B cell (primary cell): ENCODE measurements around the gene PANK4.

Source experiments
- EZH2 ChIP-seq: IDR thresholded peaks from 2 replicates; pipeline ENCODE4 v1.6.1; 2012; ENCODE audit warnings: borderline replicate concordance, low read depth, mild to moderate bottlenecking, moderate library complexity, low read length; ENCODE audit not compliant: insufficient read depth, poor library complexity, severe bottlenecking
- TF ChIP-seq, protein P1 (sequence below): fragments of 200-600 bp; IDR thresholded peaks from one replicate; pipeline ENCODE4 v1.8.0; 2022; ENCODE audit warnings: antibody characterized with exemption, mild to moderate bottlenecking

DNA sequence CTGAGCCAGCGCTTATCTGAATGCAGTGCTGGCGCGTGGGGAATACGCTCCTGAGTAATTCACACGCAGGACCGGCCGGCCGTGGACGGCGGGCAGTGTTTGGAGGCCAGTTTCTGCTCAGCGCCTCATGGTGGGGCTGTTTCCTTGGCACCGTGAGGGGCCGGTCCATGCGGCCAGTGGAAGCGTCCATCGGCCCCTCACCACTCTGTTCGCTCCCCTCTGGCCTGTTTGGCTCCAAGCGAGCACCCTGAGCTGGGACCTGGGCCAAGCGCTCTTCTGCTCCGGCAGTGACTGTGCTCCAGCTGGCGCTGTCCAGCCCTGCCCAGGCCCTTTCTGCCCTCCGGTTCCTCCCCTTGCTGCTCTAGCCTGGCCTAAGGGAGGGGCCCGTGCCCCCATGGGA is 66.6 kb downstream of the PANK4 start:
- no peak for TF ChIP-seq EZH2
- TF ChIP-seq, protein P1, sequence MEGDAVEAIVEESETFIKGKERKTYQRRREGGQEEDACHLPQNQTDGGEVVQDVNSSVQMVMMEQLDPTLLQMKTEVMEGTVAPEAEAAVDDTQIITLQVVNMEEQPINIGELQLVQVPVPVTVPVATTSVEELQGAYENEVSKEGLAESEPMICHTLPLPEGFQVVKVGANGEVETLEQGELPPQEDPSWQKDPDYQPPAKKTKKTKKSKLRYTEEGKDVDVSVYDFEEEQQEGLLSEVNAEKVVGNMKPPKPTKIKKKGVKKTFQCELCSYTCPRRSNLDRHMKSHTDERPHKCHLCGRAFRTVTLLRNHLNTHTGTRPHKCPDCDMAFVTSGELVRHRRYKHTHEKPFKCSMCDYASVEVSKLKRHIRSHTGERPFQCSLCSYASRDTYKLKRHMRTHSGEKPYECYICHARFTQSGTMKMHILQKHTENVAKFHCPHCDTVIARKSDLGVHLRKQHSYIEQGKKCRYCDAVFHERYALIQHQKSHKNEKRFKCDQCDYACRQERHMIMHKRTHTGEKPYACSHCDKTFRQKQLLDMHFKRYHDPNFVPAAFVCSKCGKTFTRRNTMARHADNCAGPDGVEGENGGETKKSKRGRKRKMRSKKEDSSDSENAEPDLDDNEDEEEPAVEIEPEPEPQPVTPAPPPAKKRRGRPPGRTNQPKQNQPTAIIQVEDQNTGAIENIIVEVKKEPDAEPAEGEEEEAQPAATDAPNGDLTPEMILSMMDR, result no peak
